Spleen (tissue), 11 donors: ENCODE measurements around the gene MECP2. TPM values are rescaled to one million over a fixed set of nuclear protein-coding genes. Genes with fewer than 3 reads are reported as not detected.

ENCODE experiments used
- DNase-seq: peaks from one replicate; pipeline ENCODE4 v3.0.0-alpha.2; 2020
- H3K27ac ChIP-seq, 8 donors: fragments of 200-600 bp; sonication (generic) in 7 of 8; 1 replicate in 4 of 8; 2 replicates in 4 of 8; pipeline versions ENCODE4 v1.5.0 to v1.8.0; 2016 to 2021; ENCODE audit warnings: inconsistent platforms in 4 of 8, mild to moderate bottlenecking in 4 of 8, moderate library complexity in 1 of 8
- H3K27me3 ChIP-seq, 7 donors: fragments of 200-600 bp; sonication (generic) in 6 of 7; replicated peaks in 1 of 7; 1 replicate in 4 of 7; 2 replicates in 3 of 7; pipeline versions ENCODE4 v1.5.0 to v1.8.0; 2016 to 2021; ENCODE audit warnings: inconsistent platforms in 3 of 7, mild to moderate bottlenecking in 1 of 7
- H3K36me3 ChIP-seq, 6 donors: fragments of 200-600 bp; sonication (generic) in 5 of 6; 1 replicate in 4 of 6; 2 replicates in 2 of 6; pipeline versions ENCODE4 v1.5.0 to v1.8.0; 2016 to 2021; ENCODE audit warnings: inconsistent platforms in 2 of 6
- H3K4me1 ChIP-seq, 6 donors: fragments of 200-600 bp; sonication (generic) in 5 of 6; 1 replicate in 3 of 6; 2 replicates in 3 of 6; pipeline versions ENCODE4 v1.5.0 to v1.8.0; 2016 to 2021; ENCODE audit warnings: inconsistent platforms in 3 of 6
- H3K4me3 ChIP-seq, 8 donors: fragments of 200-600 bp; sonication (generic) in 7 of 8; 1 replicate in 4 of 8; 2 replicates in 4 of 8; pipeline versions ENCODE4 v1.5.0 to v1.8.0; 2016 to 2021; ENCODE audit warnings: inconsistent platforms in 4 of 8, mild to moderate bottlenecking in 4 of 8, moderate library complexity in 2 of 8
- H3K9me3 ChIP-seq, 8 donors: fragments of 200-600 bp; sonication (generic) in 7 of 8; 1 replicate in 4 of 8; 2 replicates in 4 of 8; pipeline versions ENCODE4 v1.5.0 to v1.8.0; 2016 to 2021; ENCODE audit warnings: inconsistent platforms in 4 of 8
- CTCF ChIP-seq, 11 experiments: fragments of 200-600 bp in 7 of 11; fragments of 450-650 bp in 4 of 11; sonication (generic) in 4 of 11; IDR thresholded peaks in 8 of 11; conservative IDR thresholded peaks in 3 of 11; 1 replicate in 7 of 11; 2 replicates in 4 of 11; pipeline versions ENCODE4 v1.4.0 to v1.8.0; 2016 to 2021; ENCODE audit warnings: antibody characterized with exemption in 11 of 11, inconsistent platforms in 4 of 11, mild to moderate bottlenecking in 1 of 11
- POLR2A ChIP-seq, 3 donors: fragments of 450-650 bp; IDR thresholded peaks; one replicate each; pipeline ENCODE4 v1.5.1; 2017; ENCODE audit warnings: antibody characterized with exemption in 3 of 3, mild to moderate bottlenecking in 1 of 3
- POLR2AphosphoS5 ChIP-seq, 3 donors: sonication (generic); formaldehyde crosslinking; IDR thresholded peaks; one replicate each; pipeline ENCODE4 v1.5.1; 2017; ENCODE audit warnings: antibody characterized with exemption in 3 of 3
- WGBS, 5 donors: extraction: QIAGEN DNeasy Blood & Tissue Kit in 3 of 5; methylation state at CpG; one replicate each; pipeline versions ENCODE4 v1.1.5 to v1.1.7; 2013 to 2018; 5-methylcytosine and 5-hydroxymethylcytosine counted together
- intact Hi-C: fragments of 100-400 bp; cut with DNase I; formaldehyde crosslinking; loops from one replicate; pipeline ENCODE4 v1.15.0; 2023; ENCODE audit warnings: low total_unique reads
- microRNA-seq, 3 donors: library from miRNA; unstranded; fragments of <30 nt; microRNA quantifications; one replicate each; pipeline versions ENCODE4 to v1.1.0, GENCODE V29; 2019 to 2020
- polyA plus RNA-seq, 3 donors: library from polyadenylated mRNA; stranded (reverse); fragments of 200-250 nt; gene quantifications; one replicate each; pipeline ENCODE4 v1.2.1, GENCODE V29; 2013
- small RNA-seq, 4 donors: library from RNA; depleted of rRNA; stranded (forward); fragments of <200 nt; gene quantifications; one replicate each; pipeline ENCODE3, GENCODE V24; 2016
- total RNA-seq, 7 donors: library from RNA; depleted of rRNA in 3 of 7; stranded (reverse); fragments of >200 nt in 3 of 7; fragmentation: NEBNext Ultra II Directional in 4 of 7; extraction: Animal tissue kit (Norgen Biotek cat#: 25700) in 4 of 7; gene quantifications; one replicate each; pipeline versions ENCODE4 v1.1.0 to v1.2.1, GENCODE V29; 2016 to 2021
- donor health status: healthy with polysubstance abuse.
- donor health status: DM: no; HTN: no; CAD: no; lungs with moderate emphysema.
- donor health status: DM: no; HTN: no; CAD: no.
- donor health status: Bipolar disorder and iron deficiency.
- donor health status: healthy.
- donor health status: DM: no; HTN: no; CAD: no.
- donor health status: DM: yes; HTN: yes; CAD: no.

The MECP2 gene
- total and polyA plus RNA-seq, 10 donors: 15.2 to 104 (median 71.5) TPM

- WGBS, 5 donors: 36 to 51% (median 39%) methylated on average over 12 to 20 of the region's 20 CpGs
- Histone ChIP-seq H3K9me3 (no peaks in the 10 kb centered on the region), H3K27me3 (no peaks in the 10 kb centered on the region), H3K36me3 (no peaks in the 10 kb centered on the region), H3K4me3 (peak overlapping the region; percentile 34 to 97 (median 74)), H3K27ac (peak overlapping the region; percentile 98 to 100 (median 99)), H3K4me1 (peaks cover 15 to 41% (median 37%) of the 10 kb centered on the region in 6 donors)
- DNase-seq: peak; percentile 80
- intact Hi-C loops: no loop called here
- TF ChIP-seq CTCF (IDR thresholded peaks at IDR 0.05 in 8 of 11, conservative IDR thresholded peaks at IDR 0.05 in 3 of 11): no peak
- no peak for TF ChIP-seq POLR2A (IDR thresholded peaks at IDR 0.05)
- TF ChIP-seq POLR2AphosphoS5 (IDR thresholded peaks at IDR 0.05): no peak
Observed at GRCh38 chrX:153973127-153974002, 124.2 kb downstream of the MECP2 start.

- WGBS, 5 donors: 0 to 8% (median 1%) methylated on average over 2 to 103 of the region's 103 CpGs
- peak within 1 kb of the TSS; percentile 73 to 97 (median 79) for H3K4me3 ChIP-seq
- DNase-seq: peak; percentile 95
- intact Hi-C loops: no loop called here
- TF ChIP-seq CTCF (IDR thresholded peaks at IDR 0.05 in 8 of 11, conservative IDR thresholded peaks at IDR 0.05 in 3 of 11) (no peak), POLR2AphosphoS5 (IDR thresholded peaks at IDR 0.05) (peak; percentile 63 to 75 (median 73)), POLR2A (IDR thresholded peaks at IDR 0.05) (no peak)
- no peaks in the 10 kb centered on the region for H3K9me3 ChIP-seq
- no peaks in the 10 kb centered on the region for H3K36me3 ChIP-seq
- no peaks in the 10 kb centered on the region for H3K27me3 ChIP-seq
- H3K4me1 ChIP-seq: peaks cover 20 to 49% (median 45%) of the 10 kb centered on the region in 6 donors
- H3K27ac ChIP-seq: peak within 1 kb of the TSS; percentile 98 to 100 (median 99)
Observed at GRCh38 chrX:153972368-153973126, 125.0 kb downstream of the MECP2 start, which contains the start of gene TMEM187. TSS of gene TMEM187 (plus strand) at chrX:153972754. CDS start at chrX:153982063, 9,309 bp downstream.

Small RNAs within 50 kb of the gene (microRNA-seq; reads per million reads assigned to microRNA genes)
- 0 reads per million in 3 donors for gene MIR3202-1
- 0 reads per million in 3 donors for gene MIR3202-2
- 0 reads per million in 3 donors for gene MIR718

Small RNAs within 50 kb of the gene (small RNA-seq; reads per million reads assigned to genes)
- 0.15 to 0.69 (median 0.41) reads per million in 4 donors for gene MIR3202-1

Other genes with a start within 250 kb of the MECP2 start
- gene L1CAM, start 211.5 kb downstream of the MECP2 start, total RNA-seq: 1 to 10 TPM; 1.2 to 5.1 (median 2.2) TPM
- gene L1CAM, start 211.5 kb downstream of the MECP2 start, polyA plus RNA-seq: 1 to 10 TPM; 1.6 to 3.4 (median 3.2) TPM
- under 1 TPM in 1 of 7 donors, not detected in 6; 0.52 TPM for gene AVPR2, start 193.0 kb downstream of the MECP2 start, total RNA-seq
- under 1 TPM; 0.22 to 0.77 (median 0.26) TPM for gene AVPR2, start 193.0 kb downstream of the MECP2 start, polyA plus RNA-seq
- gene ARHGAP4, start 171.5 kb downstream of the MECP2 start, total RNA-seq: 100 to 1,000 TPM; 176 to 317 (median 236) TPM
- 100 to 1,000 TPM; 297 to 713 (median 635) TPM for gene ARHGAP4, start 171.5 kb downstream of the MECP2 start, polyA plus RNA-seq
- 10 to 100 TPM; 56.4 to 89.1 (median 85.5) TPM for gene NAA10, start 162.7 kb downstream of the MECP2 start, total RNA-seq
- gene NAA10, start 162.7 kb downstream of the MECP2 start, polyA plus RNA-seq: 100 to 1,000 TPM; 123 to 174 (median 168) TPM
- gene RENBP, start 153.1 kb downstream of the MECP2 start, total RNA-seq: 100 to 1,000 TPM in 1 of 7 donors, 10 to 100 TPM in 6; 42.0 to 105 (median 63.6) TPM
- gene RENBP, start 153.1 kb downstream of the MECP2 start, polyA plus RNA-seq: 10 to 100 TPM; 44.3 to 91.3 (median 47.9) TPM
- 10 to 100 TPM; 50.6 to 86.5 (median 62.1) TPM for gene HCFC1, start 125.9 kb downstream of the MECP2 start, total RNA-seq
- 10 to 100 TPM in 2 of 3 donors, 1 to 10 TPM in 1; 9.5 to 22.7 (median 11.4) TPM for gene HCFC1, start 125.9 kb downstream of the MECP2 start, polyA plus RNA-seq
- gene TMEM187, start 125.0 kb downstream of the MECP2 start, total RNA-seq: 10 to 100 TPM in 1 of 7 donors, 1 to 10 TPM in 6; 2.0 to 12.2 (median 6.2) TPM
- gene TMEM187, start 125.0 kb downstream of the MECP2 start, polyA plus RNA-seq: 1 to 10 TPM; 3.3 to 7.4 (median 4.9) TPM
- gene IRAK1, start 77.8 kb downstream of the MECP2 start, total RNA-seq: 100 to 1,000 TPM in 2 of 7 donors, 10 to 100 TPM in 5; 86.2 to 118 (median 91.1) TPM
- gene IRAK1, start 77.8 kb downstream of the MECP2 start, polyA plus RNA-seq: 10 to 100 TPM; 46.4 to 85.2 (median 55.2) TPM
- gene OPN1LW, start 46.5 kb upstream of the MECP2 start, total RNA-seq: not detected
- not detected for gene OPN1LW, start 46.5 kb upstream of the MECP2 start, polyA plus RNA-seq
- gene OPN1MW, start 84.9 kb upstream of the MECP2 start, total RNA-seq: not detected
- gene OPN1MW, start 84.9 kb upstream of the MECP2 start, polyA plus RNA-seq: not detected
- gene OPN1MW2, start 122.0 kb upstream of the MECP2 start, total RNA-seq: not detected
- gene OPN1MW2, start 122.0 kb upstream of the MECP2 start, polyA plus RNA-seq: not detected
- not detected for gene OPN1MW3, start 159.9 kb upstream of the MECP2 start, total RNA-seq
- gene OPN1MW3, start 159.9 kb upstream of the MECP2 start, polyA plus RNA-seq: not detected
- not detected for gene TEX28, start 197.4 kb upstream of the MECP2 start, total RNA-seq
- gene TEX28, start 197.4 kb upstream of the MECP2 start, polyA plus RNA-seq: not detected
- gene TKTL1, start 198.1 kb upstream of the MECP2 start, total RNA-seq: 1 to 10 TPM in 3 of 7 donors, under 1 TPM in 3, not detected in 1; 0.42 to 3.7 (median 1.2) TPM
- under 1 TPM; 0.13 to 0.57 (median 0.24) TPM for gene TKTL1, start 198.1 kb upstream of the MECP2 start, polyA plus RNA-seq